Measurements from ENCODE around the gene TMEM219. TPM values are rescaled to one million over a fixed set of nuclear protein-coding genes. Genes with fewer than 3 reads are reported as not detected.
"Not testable (repeated sequence)": the region's sequence is repeated elsewhere in the genome, so short reads cannot be mapped to it uniquely, and the experiment has no call there.

The TMEM219 gene
- total and polyA plus RNA-seq, 4 donors: 56.4 to 210 (median 134) TPM

DNA sequence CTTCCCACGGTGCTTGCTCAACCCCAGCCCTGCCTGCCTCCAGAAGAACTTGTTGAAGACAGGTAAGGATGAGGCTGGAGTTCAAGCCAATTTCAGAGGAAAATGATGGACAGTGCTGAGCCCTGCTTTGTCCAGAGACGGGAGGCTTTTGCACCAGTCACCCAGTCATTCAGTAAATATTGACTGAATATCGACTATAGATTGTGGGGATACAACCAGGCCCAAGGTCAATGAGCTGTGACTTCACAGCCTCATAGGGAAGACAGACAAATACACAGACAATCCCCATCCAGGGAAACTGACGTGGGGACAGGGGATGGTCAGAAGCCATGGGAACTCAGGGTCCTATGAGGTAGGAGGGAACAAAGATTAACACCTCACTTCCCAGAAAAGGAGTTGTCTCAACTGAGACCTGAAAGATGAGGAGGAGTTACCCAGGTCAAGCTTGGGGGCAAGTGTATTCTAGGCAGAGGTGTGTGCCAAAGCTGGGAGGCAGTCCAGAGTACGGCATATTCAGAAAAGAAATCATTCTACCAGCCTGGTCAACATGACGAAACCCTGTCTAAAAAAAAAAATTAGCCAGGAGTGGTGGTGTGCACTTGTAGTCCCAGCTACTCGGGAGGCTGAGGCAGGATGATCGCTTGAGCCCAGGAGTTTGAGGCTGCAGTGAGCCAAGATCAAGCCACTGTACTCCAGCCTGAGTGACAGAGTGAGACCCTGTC is 54.8 kb downstream of the TMEM219 start:
- H3K4me3 ChIP-seq: no peak overlapping the region
- DNase-seq: no peak
- no peak overlapping the region for H3K27ac ChIP-seq (ENCODE audit: low read depth in 1 of 2, low read length in 1 of 2)
- peaks cover 0 to 7% (median 0%) of the 10 kb centered on the region in 5 donors for H3K4me1 ChIP-seq (ENCODE audit: control insufficient read depth in 5 of 5, insufficient read depth in 5 of 5, low read length in 5 of 5)
- TF ChIP-seq, protein P1, sequence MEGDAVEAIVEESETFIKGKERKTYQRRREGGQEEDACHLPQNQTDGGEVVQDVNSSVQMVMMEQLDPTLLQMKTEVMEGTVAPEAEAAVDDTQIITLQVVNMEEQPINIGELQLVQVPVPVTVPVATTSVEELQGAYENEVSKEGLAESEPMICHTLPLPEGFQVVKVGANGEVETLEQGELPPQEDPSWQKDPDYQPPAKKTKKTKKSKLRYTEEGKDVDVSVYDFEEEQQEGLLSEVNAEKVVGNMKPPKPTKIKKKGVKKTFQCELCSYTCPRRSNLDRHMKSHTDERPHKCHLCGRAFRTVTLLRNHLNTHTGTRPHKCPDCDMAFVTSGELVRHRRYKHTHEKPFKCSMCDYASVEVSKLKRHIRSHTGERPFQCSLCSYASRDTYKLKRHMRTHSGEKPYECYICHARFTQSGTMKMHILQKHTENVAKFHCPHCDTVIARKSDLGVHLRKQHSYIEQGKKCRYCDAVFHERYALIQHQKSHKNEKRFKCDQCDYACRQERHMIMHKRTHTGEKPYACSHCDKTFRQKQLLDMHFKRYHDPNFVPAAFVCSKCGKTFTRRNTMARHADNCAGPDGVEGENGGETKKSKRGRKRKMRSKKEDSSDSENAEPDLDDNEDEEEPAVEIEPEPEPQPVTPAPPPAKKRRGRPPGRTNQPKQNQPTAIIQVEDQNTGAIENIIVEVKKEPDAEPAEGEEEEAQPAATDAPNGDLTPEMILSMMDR (IDR thresholded peaks at IDR 0.05; ENCODE audit: control extremely low read depth, extremely low read depth): no peak
- no peaks in the 10 kb centered on the region for H3K9me3 ChIP-seq (ENCODE audit: control insufficient read depth in 4 of 4, insufficient read depth in 3 of 4, low read length in 3 of 4)
- no peak for ATAC-seq (ENCODE audit: insufficient read depth, low FRiP score)
- peaks cover 0 to 15% (median 7%) of the 10 kb centered on the region in 3 donors for H3K27me3 ChIP-seq (ENCODE audit: control insufficient read depth in 3 of 3, insufficient read depth in 3 of 3, low read length in 2 of 3)
- no peak overlapping the region for H3K9ac ChIP-seq (ENCODE audit: insufficient read depth in 1 of 2, low read length in 2 of 2)
- 78 to 86% methylated on average over 8 of the region's 8 CpGs for WGBS, 2 donors
- no peaks in the 10 kb centered on the region for H3K36me3 ChIP-seq (ENCODE audit: control insufficient read depth in 4 of 4, insufficient read depth in 4 of 4, low read length in 4 of 4)

DNA sequence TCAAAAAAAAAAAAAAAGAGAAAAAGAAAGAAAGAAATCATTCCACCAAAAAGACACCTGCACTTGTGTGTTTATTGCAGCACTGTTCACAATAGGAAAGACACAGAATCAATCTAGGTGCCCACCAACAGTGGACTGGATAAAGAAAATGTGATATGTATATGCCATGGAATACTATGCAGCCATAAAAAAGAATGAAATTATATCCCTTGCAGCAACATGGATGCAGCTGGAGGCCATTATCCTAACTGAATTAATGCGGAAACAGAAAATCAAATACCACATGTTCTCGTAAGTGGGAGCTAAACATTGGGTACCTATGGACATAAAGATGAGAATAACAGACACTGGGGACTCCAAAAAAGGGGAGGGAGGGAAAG is 55.4 kb downstream of the TMEM219 start:
- Histone ChIP-seq H3K4me3 (no peak overlapping the region), H3K9ac (ENCODE audit: insufficient read depth in 1 of 2, low read length in 2 of 2) (no peak overlapping the region), H3K9me3 (ENCODE audit: control insufficient read depth in 4 of 4, insufficient read depth in 3 of 4, low read length in 3 of 4) (no peaks in the 10 kb centered on the region), H3K27me3 (ENCODE audit: control insufficient read depth in 3 of 3, insufficient read depth in 3 of 3, low read length in 2 of 3) (peaks cover 0 to 9% (median 2%) of the 10 kb centered on the region in 3 donors), H3K4me1 (ENCODE audit: control insufficient read depth in 5 of 5, insufficient read depth in 5 of 5, low read length in 5 of 5) (peaks cover 0 to 8% (median 0%) of the 10 kb centered on the region in 5 donors), H3K36me3 (ENCODE audit: control insufficient read depth in 4 of 4, insufficient read depth in 4 of 4, low read length in 4 of 4) (no peaks in the 10 kb centered on the region), H3K27ac (ENCODE audit: low read depth in 1 of 2, low read length in 1 of 2) (no peak overlapping the region)
- DNase-seq: no peak
- 97 to 100% methylated on average over 2 of the region's 2 CpGs for WGBS, 2 donors
- ATAC-seq (ENCODE audit: insufficient read depth, low FRiP score): no peak
- TF ChIP-seq, protein P1 (IDR thresholded peaks at IDR 0.05; ENCODE audit: control extremely low read depth, extremely low read depth): no peak

DNA sequence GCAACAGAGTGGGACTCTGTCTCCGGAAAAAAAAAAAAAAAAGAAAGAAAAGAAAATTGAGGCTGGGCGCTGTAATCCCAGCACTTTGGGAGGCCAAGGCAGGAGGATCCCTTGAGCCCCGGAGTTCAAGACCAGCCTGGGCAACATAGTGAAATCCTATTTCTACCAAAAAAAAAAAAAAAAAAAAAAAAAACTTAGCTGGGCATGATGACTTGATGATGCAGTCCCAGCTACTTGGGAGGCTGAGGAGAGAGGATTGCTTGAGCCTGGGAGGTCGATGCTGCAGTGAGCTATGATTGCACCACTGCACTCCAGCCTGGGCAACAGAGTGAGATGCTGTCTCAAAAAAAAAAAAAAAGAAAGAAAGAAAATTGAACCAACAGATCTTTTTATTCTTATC is 56.1 kb downstream of the TMEM219 start:
- H3K27me3 ChIP-seq (ENCODE audit: control insufficient read depth in 3 of 3, insufficient read depth in 3 of 3, low read length in 2 of 3); H3K4me3 ChIP-seq; H3K4me1 ChIP-seq (ENCODE audit: control insufficient read depth in 5 of 5, insufficient read depth in 5 of 5, low read length in 5 of 5); H3K27ac ChIP-seq (ENCODE audit: low read depth in 1 of 2, low read length in 1 of 2); ATAC-seq (ENCODE audit: insufficient read depth, low FRiP score); DNase-seq; H3K9me3 ChIP-seq (ENCODE audit: control insufficient read depth in 4 of 4, insufficient read depth in 3 of 4, low read length in 3 of 4); H3K9ac ChIP-seq (ENCODE audit: insufficient read depth in 1 of 2, low read length in 2 of 2); H3K36me3 ChIP-seq (ENCODE audit: control insufficient read depth in 4 of 4, insufficient read depth in 4 of 4, low read length in 4 of 4): not testable (repeated sequence)
- 83 to 97% methylated on average over 4 of the region's 4 CpGs for WGBS, 2 donors

DNA sequence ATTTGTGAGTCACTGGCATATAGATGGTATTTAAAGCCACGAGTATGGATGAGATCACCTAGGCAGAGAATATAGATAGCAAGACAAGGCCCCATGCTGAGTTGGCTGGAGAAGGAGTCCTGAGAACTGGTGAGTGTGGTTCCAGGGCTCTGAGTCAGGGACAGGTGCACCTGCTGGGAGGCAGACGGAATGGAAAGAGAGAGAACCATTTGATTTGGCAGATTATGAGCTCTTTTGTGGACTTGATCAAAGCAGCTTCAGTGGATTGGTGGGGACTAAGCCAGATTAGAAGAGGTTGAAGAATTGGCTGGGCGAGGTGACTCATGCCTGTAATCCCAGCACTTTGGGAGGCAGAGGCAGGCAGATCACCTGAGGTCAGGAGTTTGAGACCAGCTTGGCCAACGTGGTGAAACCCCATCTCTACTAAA is 56.9 kb downstream of the TMEM219 start:
- Histone ChIP-seq H3K27me3 (ENCODE audit: control insufficient read depth in 3 of 3, insufficient read depth in 3 of 3, low read length in 2 of 3) (peaks cover 0 to 6% (median 2%) of the 10 kb centered on the region in 3 donors), H3K36me3 (ENCODE audit: control insufficient read depth in 4 of 4, insufficient read depth in 4 of 4, low read length in 4 of 4) (no peaks in the 10 kb centered on the region), H3K27ac (ENCODE audit: low read depth in 1 of 2, low read length in 1 of 2) (no peak overlapping the region), H3K4me3 (no peak overlapping the region), H3K4me1 (ENCODE audit: control insufficient read depth in 5 of 5, insufficient read depth in 5 of 5, low read length in 5 of 5) (peaks cover 0 to 8% (median 0%) of the 10 kb centered on the region in 5 donors), H3K9me3 (ENCODE audit: control insufficient read depth in 4 of 4, insufficient read depth in 3 of 4, low read length in 3 of 4) (no peaks in the 10 kb centered on the region), H3K9ac (ENCODE audit: insufficient read depth in 1 of 2, low read length in 2 of 2) (no peak overlapping the region)
- TF ChIP-seq, protein P1 (IDR thresholded peaks at IDR 0.05; ENCODE audit: control extremely low read depth, extremely low read depth): no peak
- WGBS, 2 donors: 76 to 81% methylated on average over 4 of the region's 4 CpGs
- DNase-seq (no peak), ATAC-seq (ENCODE audit: insufficient read depth, low FRiP score) (no peak)

Other genes starting within 250 kb of the TMEM219 start
- 1 to 10 TPM; 3.1 to 9.1 TPM for gene C16orf54, start 216.1 kb upstream of the TMEM219 start, total RNA-seq
- gene C16orf54, start 216.1 kb upstream of the TMEM219 start, polyA plus RNA-seq: 1 to 10 TPM; 2.8 to 6.0 TPM
- under 1 TPM in 1 of 2 donors, not detected in 1; 0.06 TPM for gene ZG16, start 183.8 kb upstream of the TMEM219 start, total RNA-seq
- gene ZG16, start 183.8 kb upstream of the TMEM219 start, polyA plus RNA-seq: under 1 TPM; 0.01 to 0.04 TPM
- gene KIF22, start 171.3 kb upstream of the TMEM219 start, total RNA-seq: 10 to 100 TPM; 24.3 to 27.6 TPM
- gene KIF22, start 171.3 kb upstream of the TMEM219 start, polyA plus RNA-seq: 10 to 100 TPM; 22.1 to 84.9 TPM
- gene MAZ, start 155.6 kb upstream of the TMEM219 start, total RNA-seq: 100 to 1,000 TPM in 1 of 2 donors, 10 to 100 TPM in 1; 94.9 to 159 TPM
- gene MAZ, start 155.6 kb upstream of the TMEM219 start, polyA plus RNA-seq: 100 to 1,000 TPM; 112 to 170 TPM
- 1 to 10 TPM; 1.2 to 6.5 TPM for gene PRRT2, start 149.9 kb upstream of the TMEM219 start, total RNA-seq
- gene PRRT2, start 149.9 kb upstream of the TMEM219 start, polyA plus RNA-seq: 1 to 10 TPM in 1 of 2 donors, under 1 TPM in 1; 0.49 to 1.8 TPM
- gene PAGR1, start 145.9 kb upstream of the TMEM219 start, total RNA-seq: 10 to 100 TPM; 18.4 to 23.1 TPM
- 10 to 100 TPM; 29.8 to 43.2 TPM for gene PAGR1, start 145.9 kb upstream of the TMEM219 start, polyA plus RNA-seq
- 100 to 1,000 TPM; 150 to 322 TPM for gene MVP, start 141.6 kb upstream of the TMEM219 start, total RNA-seq
- gene MVP, start 141.6 kb upstream of the TMEM219 start, polyA plus RNA-seq: 100 to 1,000 TPM; 239 to 267 TPM
- gene CDIPT, start 98.9 kb upstream of the TMEM219 start, total RNA-seq: 10 to 100 TPM; 66.9 to 71.7 TPM
- 100 to 1,000 TPM in 1 of 2 donors, 10 to 100 TPM in 1; 75.0 to 105 TPM for gene CDIPT, start 98.9 kb upstream of the TMEM219 start, polyA plus RNA-seq
- gene SEZ6L2, start 62.5 kb upstream of the TMEM219 start, total RNA-seq: 10 to 100 TPM in 1 of 2 donors, 1 to 10 TPM in 1; 6.4 to 19.2 TPM
- 1 to 10 TPM; 4.6 to 5.8 TPM for gene SEZ6L2, start 62.5 kb upstream of the TMEM219 start, polyA plus RNA-seq
- 1 to 10 TPM in 1 of 2 donors, under 1 TPM in 1; 0.34 to 4.3 TPM for gene ASPHD1, start 61.6 kb upstream of the TMEM219 start, total RNA-seq
- 1 to 10 TPM; 3.2 to 4.1 TPM for gene ASPHD1, start 61.6 kb upstream of the TMEM219 start, polyA plus RNA-seq
- 10 to 100 TPM; 18.0 to 26.2 TPM for gene KCTD13, start 35.9 kb upstream of the TMEM219 start, total RNA-seq
- gene KCTD13, start 35.9 kb upstream of the TMEM219 start, polyA plus RNA-seq: 10 to 100 TPM; 15.0 to 15.1 TPM
- gene TAOK2, start 11.8 kb downstream of the TMEM219 start, total RNA-seq: 10 to 100 TPM; 55.3 to 71.8 TPM
- gene TAOK2, start 11.8 kb downstream of the TMEM219 start, polyA plus RNA-seq: 10 to 100 TPM; 33.8 to 55.5 TPM
- 10 to 100 TPM; 16.9 to 22.7 TPM for gene HIRIP3, start 33.5 kb downstream of the TMEM219 start, total RNA-seq
- 10 to 100 TPM; 13.1 to 18.4 TPM for gene HIRIP3, start 33.5 kb downstream of the TMEM219 start, polyA plus RNA-seq
- 10 to 100 TPM; 37.5 to 68.5 TPM for gene INO80E, start 34.2 kb downstream of the TMEM219 start, total RNA-seq
- 100 to 1,000 TPM in 1 of 2 donors, 10 to 100 TPM in 1; 51.8 to 105 TPM for gene INO80E, start 34.2 kb downstream of the TMEM219 start, polyA plus RNA-seq
- 1 to 10 TPM; 2.4 to 8.7 TPM for gene DOC2A, start 48.9 kb downstream of the TMEM219 start, total RNA-seq
- 1 to 10 TPM; 1.4 to 2.9 TPM for gene DOC2A, start 48.9 kb downstream of the TMEM219 start, polyA plus RNA-seq
- gene C16orf92, start 61.1 kb downstream of the TMEM219 start, total RNA-seq: not detected
- gene C16orf92, start 61.1 kb downstream of the TMEM219 start, polyA plus RNA-seq: not detected
- under 1 TPM in 1 of 2 donors, not detected in 1; 0.43 TPM for gene TLCD3B, start 69.2 kb downstream of the TMEM219 start, total RNA-seq
- under 1 TPM in 1 of 2 donors, not detected in 1; 0.03 TPM for gene TLCD3B, start 69.2 kb downstream of the TMEM219 start, polyA plus RNA-seq
- gene ALDOA, start 103.7 kb downstream of the TMEM219 start, total RNA-seq: 1,000 to 10,000 TPM in 1 of 2 donors, 100 to 1,000 TPM in 1; 265 to 1,167 TPM
- 1,000 to 10,000 TPM in 1 of 2 donors, 100 to 1,000 TPM in 1; 756 to 1,371 TPM for gene ALDOA, start 103.7 kb downstream of the TMEM219 start, polyA plus RNA-seq
- 10 to 100 TPM; 51.7 to 90.7 TPM for gene PPP4C, start 113.9 kb downstream of the TMEM219 start, total RNA-seq
- 100 to 1,000 TPM; 113 to 143 TPM for gene PPP4C, start 113.9 kb downstream of the TMEM219 start, polyA plus RNA-seq
- gene TBX6, start 129.8 kb downstream of the TMEM219 start, total RNA-seq: 1 to 10 TPM in 1 of 2 donors, under 1 TPM in 1; 0.60 to 1.7 TPM
- gene TBX6, start 129.8 kb downstream of the TMEM219 start, polyA plus RNA-seq: 1 to 10 TPM; 1.1 to 1.6 TPM
- 10 to 100 TPM; 56.2 to 69.0 TPM for gene YPEL3, start 134.1 kb downstream of the TMEM219 start, total RNA-seq
- 100 to 1,000 TPM; 118 to 208 TPM for gene YPEL3, start 134.1 kb downstream of the TMEM219 start, polyA plus RNA-seq
- 1 to 10 TPM; 5.1 to 5.8 TPM for gene GDPD3, start 151.5 kb downstream of the TMEM219 start, total RNA-seq
- gene GDPD3, start 151.5 kb downstream of the TMEM219 start, polyA plus RNA-seq: 1 to 10 TPM; 4.1 to 6.0 TPM
- gene MAPK3, start 161.1 kb downstream of the TMEM219 start, total RNA-seq: 10 to 100 TPM; 50.3 to 96.7 TPM
- gene MAPK3, start 161.1 kb downstream of the TMEM219 start, polyA plus RNA-seq: 10 to 100 TPM; 65.7 to 83.8 TPM
- gene CORO1A, start 221.5 kb downstream of the TMEM219 start, total RNA-seq: 100 to 1,000 TPM in 1 of 2 donors, 10 to 100 TPM in 1; 47.7 to 143 TPM
- 100 to 1,000 TPM in 1 of 2 donors, 10 to 100 TPM in 1; 41.8 to 419 TPM for gene CORO1A, start 221.5 kb downstream of the TMEM219 start, polyA plus RNA-seq
- gene BOLA2B, start 231.6 kb downstream of the TMEM219 start, total RNA-seq: 100 to 1,000 TPM in 1 of 2 donors, 1 to 10 TPM in 1; 9.8 to 111 TPM
- gene BOLA2B, start 231.6 kb downstream of the TMEM219 start, polyA plus RNA-seq: 100 to 1,000 TPM; 253 to 320 TPM
- gene SLX1A, start 231.8 kb downstream of the TMEM219 start, total RNA-seq: 10 to 100 TPM; 24.0 to 96.0 TPM
- 10 to 100 TPM; 63.4 to 86.8 TPM for gene SLX1A, start 231.8 kb downstream of the TMEM219 start, polyA plus RNA-seq
- 10 to 100 TPM; 16.3 to 22.4 TPM for gene SULT1A3, start 237.2 kb downstream of the TMEM219 start, total RNA-seq
- 10 to 100 TPM in 1 of 2 donors, 1 to 10 TPM in 1; 8.3 to 32.8 TPM for gene SULT1A3, start 237.2 kb downstream of the TMEM219 start, polyA plus RNA-seq